Sigmoid colon (tissue), 4 donors: ENCODE results near the gene PPP3R1.

Source experiments
- POLR2A ChIP-seq, 2 donors: fragments of 450-650 bp; IDR thresholded peaks; one replicate each; pipeline ENCODE4 v1.6.1; 2016; ENCODE audit warnings: antibody characterized with exemption in 2 of 2, mild to moderate bottlenecking in 2 of 2, moderate library complexity in 2 of 2
- POLR2AphosphoS5 ChIP-seq, 4 donors: sonication (generic); formaldehyde crosslinking; IDR thresholded peaks; one replicate each; pipeline ENCODE4 v1.6.1; 2017; ENCODE audit warnings: antibody characterized with exemption in 4 of 4
- TF ChIP-seq, protein P1 (sequence below), 4 experiments: fragments of 450-650 bp in 3 of 4; fragments of 200-600 bp in 1 of 4; IDR thresholded peaks; one replicate each; pipeline ENCODE4 v1.5.1; 2016 to 2019; ENCODE audit warnings: antibody characterized with exemption in 4 of 4, mild to moderate bottlenecking in 3 of 4, moderate library complexity in 2 of 4

GRCh38 chr2:68167186-68167585 is 85.1 kb downstream of the PPP3R1 start:
- TF ChIP-seq, protein P1, sequence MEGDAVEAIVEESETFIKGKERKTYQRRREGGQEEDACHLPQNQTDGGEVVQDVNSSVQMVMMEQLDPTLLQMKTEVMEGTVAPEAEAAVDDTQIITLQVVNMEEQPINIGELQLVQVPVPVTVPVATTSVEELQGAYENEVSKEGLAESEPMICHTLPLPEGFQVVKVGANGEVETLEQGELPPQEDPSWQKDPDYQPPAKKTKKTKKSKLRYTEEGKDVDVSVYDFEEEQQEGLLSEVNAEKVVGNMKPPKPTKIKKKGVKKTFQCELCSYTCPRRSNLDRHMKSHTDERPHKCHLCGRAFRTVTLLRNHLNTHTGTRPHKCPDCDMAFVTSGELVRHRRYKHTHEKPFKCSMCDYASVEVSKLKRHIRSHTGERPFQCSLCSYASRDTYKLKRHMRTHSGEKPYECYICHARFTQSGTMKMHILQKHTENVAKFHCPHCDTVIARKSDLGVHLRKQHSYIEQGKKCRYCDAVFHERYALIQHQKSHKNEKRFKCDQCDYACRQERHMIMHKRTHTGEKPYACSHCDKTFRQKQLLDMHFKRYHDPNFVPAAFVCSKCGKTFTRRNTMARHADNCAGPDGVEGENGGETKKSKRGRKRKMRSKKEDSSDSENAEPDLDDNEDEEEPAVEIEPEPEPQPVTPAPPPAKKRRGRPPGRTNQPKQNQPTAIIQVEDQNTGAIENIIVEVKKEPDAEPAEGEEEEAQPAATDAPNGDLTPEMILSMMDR (IDR thresholded peaks at IDR 0.05) = no peak
- no peak for TF ChIP-seq POLR2AphosphoS5 (IDR thresholded peaks at IDR 0.05)
- no peak for TF ChIP-seq POLR2A (IDR thresholded peaks at IDR 0.05)
